GM21381 (cell line): ENCODE data around the gene APLP1.
"Not testable (repeated sequence)": the region's sequence is repeated elsewhere in the genome, so short reads cannot be mapped to it uniquely, and the experiment has no call there.

Experiments used
- ATAC-seq: cut with Tn5 transposase; IDR thresholded peaks from one replicate; pipeline ENCODE4 v1.9.1; 2021; ENCODE audit warnings: mild to moderate bottlenecking, moderate library complexity; ENCODE audit not compliant: unreplicated experiment

The APLP1 gene

GRCh38 chr19:35882114-35882832, 13.9 kb downstream of the APLP1 start:
- no peak for ATAC-seq

- ATAC-seq = no peak
These were observed 15.5 kb downstream of the APLP1 start for GRCh38 chr19:35883882-35884281.

GRCh38 chr19:35885225-35885738, 16.9 kb downstream of the APLP1 start:
- ATAC-seq = no peak

GRCh38 chr19:35885904-35886303, 17.5 kb downstream of the APLP1 start:
- ATAC-seq = no peak

GRCh38 chr19:35887197-35887596, 18.8 kb downstream of the APLP1 start:
- no peak for ATAC-seq

GRCh38 chr19:35888398-35888797, 20.0 kb downstream of the APLP1 start:
- no peak for ATAC-seq

GRCh38 chr19:35889370-35890112, 21.2 kb downstream of the APLP1 start:
- no peak for ATAC-seq

GRCh38 chr19:35890113-35890650, 21.8 kb downstream of the APLP1 start:
- no peak for ATAC-seq

- not testable (repeated sequence) for ATAC-seq
These were observed 23.4 kb downstream of the APLP1 start for GRCh38 chr19:35891819-35892218.

GRCh38 chr19:35894342-35894741, 26.0 kb downstream of the APLP1 start:
- ATAC-seq = no peak

- ATAC-seq = no peak
These were observed 27.7 kb downstream of the APLP1 start for GRCh38 chr19:35895911-35896642.

- ATAC-seq = no peak
These were observed 28.3 kb downstream of the APLP1 start for GRCh38 chr19:35896643-35897040.

- ATAC-seq = no peak
These were observed 29.5 kb downstream of the APLP1 start for GRCh38 chr19:35897706-35898451.

- no peak for ATAC-seq
These were observed 30.1 kb downstream of the APLP1 start for GRCh38 chr19:35898499-35898809.

- ATAC-seq = peak; percentile 38
These were observed 31.3 kb downstream of the APLP1 start for GRCh38 chr19:35899547-35900214.

GRCh38 chr19:35901055-35901644, 32.8 kb downstream of the APLP1 start:
- ATAC-seq = no peak

GRCh38 chr19:35901854-35902661, 33.7 kb downstream of the APLP1 start, which contains the start of gene HCST:
TSS of gene HCST (plus strand) at chr19:35902529. CDS start at chr19:35902594, 65 bp downstream.
- ATAC-seq = no peak

GRCh38 chr19:35902870-35903475, 34.6 kb downstream of the APLP1 start:
- ATAC-seq = no peak
